Measurements from ENCODE around the gene LST1. TPM values are rescaled to one million over a fixed set of nuclear protein-coding genes. Genes with fewer than 3 reads are reported as not detected.
A peak's percentile ranks its signal among the peaks of the same experiment; 100 is the strongest.

Gene LST1
- total RNA-seq, 1 experiment from 2014 or later = not detected

- in situ Hi-C loops (cut with HindIII; ENCODE audit: low pct_unique_long_range_greater_than_20kb, low sequenced_read_pairs) = no loop called here
- ChIA-PET CTCF (no interaction called here), POLR2A (no interaction called here)
- no peak for TF ChIP-seq REST (IDR thresholded peaks at IDR 0.05; ENCODE audit: insufficient read depth in 1 of 2, low read depth in 2 of 2, low read length in 1 of 2)
- TF ChIP-seq POLR2AphosphoS5 (IDR thresholded peaks at IDR 0.05; ENCODE audit: low read depth, low read length) = peak; percentile 14; the same call in 1 of the 2 replicates
- no peak for ATAC-seq
- intact Hi-C loops (cut with micrococcal nuclease; ENCODE audit: unreplicated experiment) = no loop called here
- Histone ChIP-seq H3K4me1 (ENCODE audit: control insufficient read depth, insufficient read depth, low read length) (peaks cover 12% of the 10 kb centered on the region), H3K9me3 (ENCODE audit: control insufficient read depth, insufficient read depth, low read depth, low read length) (no peaks in the 10 kb centered on the region), H3K27ac (ENCODE audit: low read length) (peak overlapping the region; percentile 100), H3K36me3 (ENCODE audit: control insufficient read depth, insufficient read depth, low read length) (peaks cover 40% of the 10 kb centered on the region), H3K27me3 (ENCODE audit: control insufficient read depth, insufficient read depth, low read length) (no peaks in the 10 kb centered on the region), H3K4me3 (ENCODE audit: low read depth in 2 of 2, low read length in 2 of 2) (peak overlapping the region; percentile 83 to 84)
- no peak for DNase-seq (ENCODE audit: low read depth, low spot score)
- no TSS peak for BruUV-seq (replicated peaks)
These were observed 36.6 kb downstream of the LST1 start for GRCh38 chr6:31622684-31623091.

- H3K4me1 ChIP-seq (ENCODE audit: control insufficient read depth, insufficient read depth, low read length) = peaks cover 12% of the 10 kb centered on the region
- H3K36me3 ChIP-seq (ENCODE audit: control insufficient read depth, insufficient read depth, low read length) = peaks cover 44% of the 10 kb centered on the region
- no peak overlapping the region for H3K4me3 ChIP-seq (ENCODE audit: low read depth in 2 of 2, low read length in 2 of 2)
- no peak for ATAC-seq
- POLR2A ChIA-PET = interaction anchor here (0.8 kb wide), 1 partner anchor 50 kb away, joined by 3 read pairs; no protein-coding TSS in a partner anchor
- in situ Hi-C loops (cut with HindIII; ENCODE audit: low pct_unique_long_range_greater_than_20kb, low sequenced_read_pairs) (no loop called here), intact Hi-C loops (cut with micrococcal nuclease; ENCODE audit: unreplicated experiment) (no loop called here)
- CTCF ChIA-PET = no interaction called here
- DNase-seq (ENCODE audit: low read depth, low spot score) = no peak
- H3K27ac ChIP-seq (ENCODE audit: low read length) = no peak overlapping the region
- no peak for TF ChIP-seq POLR2AphosphoS5 (IDR thresholded peaks at IDR 0.05; ENCODE audit: low read depth, low read length)
- TF ChIP-seq REST (IDR thresholded peaks at IDR 0.05; ENCODE audit: insufficient read depth in 1 of 2, low read depth in 2 of 2, low read length in 1 of 2) = no peak
- TF ChIP-seq TCF7L2 (IDR thresholded peaks at IDR 0.05; ENCODE audit: low read depth, low read length) = no peak
- no peak for TF ChIP-seq CTCF (IDR thresholded peaks at IDR 0.05)
- TF ChIP-seq SIN3A (IDR thresholded peaks at IDR 0.05; ENCODE audit: borderline replicate concordance, insufficient read depth, low read depth, low read length) = no peak
- no TSS peak for BruUV-seq (replicated peaks)
- H3K9me3 ChIP-seq (ENCODE audit: control insufficient read depth, insufficient read depth, low read depth, low read length) = no peaks in the 10 kb centered on the region
- no peaks in the 10 kb centered on the region for H3K27me3 ChIP-seq (ENCODE audit: control insufficient read depth, insufficient read depth, low read length)
These were observed 38.0 kb downstream of the LST1 start for GRCh38 chr6:31624070-31624469.
